Measurements from ENCODE around the gene AKAP10.
"Not testable (repeated sequence)": the region's sequence is repeated elsewhere in the genome, so short reads cannot be mapped to it uniquely, and the experiment has no call there.

- TF ChIP-seq, protein P1, sequence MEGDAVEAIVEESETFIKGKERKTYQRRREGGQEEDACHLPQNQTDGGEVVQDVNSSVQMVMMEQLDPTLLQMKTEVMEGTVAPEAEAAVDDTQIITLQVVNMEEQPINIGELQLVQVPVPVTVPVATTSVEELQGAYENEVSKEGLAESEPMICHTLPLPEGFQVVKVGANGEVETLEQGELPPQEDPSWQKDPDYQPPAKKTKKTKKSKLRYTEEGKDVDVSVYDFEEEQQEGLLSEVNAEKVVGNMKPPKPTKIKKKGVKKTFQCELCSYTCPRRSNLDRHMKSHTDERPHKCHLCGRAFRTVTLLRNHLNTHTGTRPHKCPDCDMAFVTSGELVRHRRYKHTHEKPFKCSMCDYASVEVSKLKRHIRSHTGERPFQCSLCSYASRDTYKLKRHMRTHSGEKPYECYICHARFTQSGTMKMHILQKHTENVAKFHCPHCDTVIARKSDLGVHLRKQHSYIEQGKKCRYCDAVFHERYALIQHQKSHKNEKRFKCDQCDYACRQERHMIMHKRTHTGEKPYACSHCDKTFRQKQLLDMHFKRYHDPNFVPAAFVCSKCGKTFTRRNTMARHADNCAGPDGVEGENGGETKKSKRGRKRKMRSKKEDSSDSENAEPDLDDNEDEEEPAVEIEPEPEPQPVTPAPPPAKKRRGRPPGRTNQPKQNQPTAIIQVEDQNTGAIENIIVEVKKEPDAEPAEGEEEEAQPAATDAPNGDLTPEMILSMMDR (IDR thresholded peaks at IDR 0.05; ENCODE audit: low read length), result not testable (repeated sequence)
- TF ChIP-seq EZH2 (IDR thresholded peaks at IDR 0.05; ENCODE audit: borderline replicate concordance, low read length), result not testable (repeated sequence)
Observed at GRCh38 chr17:19950624-19951195, 26.9 kb downstream of the AKAP10 start.

All from OCI-LY1 (cell line).